GM21423 (cell line): ENCODE data around the gene SPTLC1.

ENCODE experiments used
- ATAC-seq: cut with Tn5 transposase; IDR thresholded peaks from one replicate; pipeline ENCODE4 v1.9.1; 2021; ENCODE audit warnings: mild to moderate bottlenecking, moderate library complexity; ENCODE audit not compliant: unreplicated experiment

Gene SPTLC1

DNA sequence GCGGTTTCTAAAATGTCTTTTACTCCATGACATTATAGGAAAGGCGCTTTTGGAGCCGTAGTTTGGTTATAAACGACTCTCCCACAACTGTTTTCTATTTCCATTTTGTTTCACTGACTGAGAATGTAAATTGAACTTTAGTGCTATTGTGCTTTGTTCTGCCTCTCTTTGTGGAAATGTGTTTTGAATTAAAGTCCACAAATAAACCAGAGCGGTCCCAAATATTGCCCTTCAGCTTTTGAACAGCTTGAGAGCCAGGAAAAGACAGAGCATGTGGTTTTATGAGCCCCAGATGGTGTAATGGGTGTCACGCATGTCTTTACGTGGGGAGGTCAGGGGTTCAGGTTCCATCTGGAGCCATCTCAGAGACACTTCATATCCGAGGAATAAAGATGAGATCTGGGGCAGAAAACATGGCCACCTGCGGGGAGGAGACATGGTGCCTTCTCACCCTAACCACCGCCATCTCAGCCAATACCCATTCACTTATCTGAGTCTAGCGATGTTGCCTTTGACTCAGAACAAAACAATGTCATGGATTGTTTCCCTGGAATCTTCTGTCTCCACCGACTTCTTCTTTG lies 122.7 kb downstream of the SPTLC1 start:
- no peak for ATAC-seq

DNA sequence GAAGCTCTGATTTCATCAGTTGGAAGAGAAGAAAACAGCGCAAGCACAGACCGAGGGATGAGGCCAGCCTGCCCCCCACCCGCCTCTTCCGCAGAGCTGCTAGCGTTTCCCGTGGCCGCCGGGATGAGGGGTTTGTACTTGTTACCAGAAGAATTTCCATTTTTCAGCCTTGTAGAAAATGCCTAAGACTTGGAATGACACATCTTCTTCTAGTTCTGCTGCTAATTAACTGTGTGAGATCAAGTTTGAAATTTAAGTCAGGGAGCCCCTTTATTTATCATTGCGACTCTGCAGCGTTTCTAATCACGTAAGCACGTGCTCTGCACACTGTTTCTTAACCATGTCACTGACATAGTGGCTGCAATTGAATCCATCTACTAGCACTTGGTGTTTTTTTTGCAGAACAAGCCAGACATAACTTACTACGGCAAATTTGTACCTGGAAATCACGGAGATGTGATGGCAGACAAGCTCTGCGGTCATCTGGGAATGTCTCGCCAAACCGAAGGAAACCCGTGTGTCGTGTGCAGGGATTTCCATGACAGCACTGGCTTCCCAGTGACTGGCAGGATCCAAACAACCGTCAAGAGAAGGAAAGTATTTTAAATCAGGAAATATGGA lies 123.4 kb downstream of the SPTLC1 start:
- no peak for ATAC-seq

DNA sequence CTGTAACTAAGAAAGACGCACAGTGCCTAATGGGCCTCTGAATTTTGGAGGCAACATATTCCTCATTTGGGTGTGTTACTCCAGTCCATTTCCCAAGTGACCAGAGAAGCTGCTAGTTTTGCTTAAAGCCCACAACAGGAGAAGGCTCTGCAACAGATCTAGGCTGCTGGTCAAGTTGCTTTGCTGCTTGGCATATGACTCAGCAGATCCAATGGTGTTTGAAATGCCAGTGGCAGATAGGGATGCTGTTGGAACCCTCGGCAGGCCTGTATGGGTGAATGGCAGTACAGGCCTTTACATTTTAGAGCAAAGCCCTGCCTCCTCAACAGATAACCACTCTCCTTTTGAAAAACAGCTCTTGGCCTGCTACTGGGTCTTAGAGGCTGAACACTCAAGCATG lies 129.0 kb downstream of the SPTLC1 start:
- no peak for ATAC-seq

DNA sequence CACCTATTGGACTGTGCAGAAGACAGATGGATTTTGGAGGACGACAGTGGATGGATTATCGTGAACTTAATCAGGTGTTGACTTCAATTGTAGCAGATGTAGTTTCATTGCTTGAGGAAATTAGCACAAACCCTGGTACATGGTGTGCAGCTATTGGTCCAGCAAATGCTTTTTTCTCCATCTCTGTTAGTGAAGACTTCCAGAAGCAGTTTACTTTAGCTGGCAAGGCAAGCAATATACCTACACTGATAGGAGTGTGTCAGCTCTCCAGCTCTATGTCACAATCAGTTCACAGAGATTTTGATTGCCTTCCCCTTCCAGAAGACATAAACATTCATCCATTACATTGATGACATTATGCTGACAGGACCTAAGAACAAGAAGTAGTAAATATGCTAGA lies 129.5 kb downstream of the SPTLC1 start:
- ATAC-seq = no peak
